HepG2 (cell line): Measurements from ENCODE around the gene CD99L2. TPM values are rescaled to one million over a fixed set of nuclear protein-coding genes. Genes with fewer than 3 reads are reported as not detected.

Source experiments
- ATAC-seq: fragments of 200-7000 bp; cut with Tn5 transposase; 3 replicates; pipeline ENCODE4 v1.9.1; 2020; ENCODE audit warnings: mild to moderate bottlenecking, moderate library complexity
- BruUV-seq: library from RNA; stranded (reverse); fragments of 400-500 nt; replicated peaks from 2 replicates; lab custom pipeline; 2021; lab: Mats Ljungman, UMichigan
- CTCF ChIA-PET: fragments of 300-600 bp; formaldehyde crosslinking; extraction: SDS; loops from one replicate; lab custom pipeline; 2021; ENCODE audit warnings: low total read pairs, inconsistent platforms, low intra/inter-chr PET ratio; lab: Yijun Ruan, JAX
- POLR2A ChIA-PET: fragments of 350-600 bp; sonication (Branson Sonifier 250); formaldehyde crosslinking; loops from one replicate; lab custom pipeline; 2020; ENCODE audit warnings: antibody characterized with exemption, inconsistent platforms; lab: Yijun Ruan, JAX
- DNase-seq: peaks from one replicate; pipeline ENCODE4 v3.0.0-alpha.2; 2015; ENCODE audit warnings: low spot score
- FAIRE-seq: peaks from 3 replicates; lab custom pipeline; 2011; peaks lifted over from hg19 to GRCh38; lab: Jason Lieb, UNC
- H2AFZ ChIP-seq: one replicate; pipeline ENCODE4 v1.6.1; 2011; ENCODE audit warnings: low read length, inconsistent platforms
- H3K27ac ChIP-seq: fragments of 300-600 bp; 3 replicates; pipeline ENCODE4 v1.8.0; 2011; ENCODE audit warnings: mixed run types, mild to moderate bottlenecking, mixed read lengths, low read length, inconsistent platforms; ENCODE audit not compliant: insufficient read depth; ENCODE audit errors: extremely low read length
- H3K27me3 ChIP-seq, 2 experiments: fragments of 200-600 bp in 1 of 2; 2 replicates in 1 of 2; 3 replicates in 1 of 2; pipeline versions ENCODE4 v1.6.0 to v1.8.0; 2011; ENCODE audit warnings: low read length in 2 of 2, mild to moderate bottlenecking in 2 of 2, moderate library complexity in 2 of 2, inconsistent platforms in 1 of 2; ENCODE audit not compliant: insufficient read depth in 2 of 2, control insufficient read depth in 1 of 2
- H3K36me3 ChIP-seq, 2 experiments: fragments of 200-600 bp in 1 of 2; replicated peaks in 1 of 2; 2 replicates in 1 of 2; 3 replicates in 1 of 2; pipeline versions ENCODE4 v1.5.1 to v1.8.0; 2011; ENCODE audit warnings: low read length in 2 of 2, inconsistent platforms in 1 of 2; ENCODE audit not compliant: insufficient read depth in 2 of 2, control insufficient read depth in 1 of 2
- H3K4me1 ChIP-seq: 2 replicates; pipeline ENCODE4 v1.5.1; 2012; ENCODE audit warnings: low read length, inconsistent platforms; ENCODE audit not compliant: insufficient read depth
- H3K4me2 ChIP-seq: 2 replicates; pipeline ENCODE4 v1.6.0; 2011; ENCODE audit warnings: low read depth, low read length, inconsistent platforms
- H3K4me3 ChIP-seq, 3 experiments: fragments of 200-600 bp in 1 of 3; sonication (generic), shearing (Covaris generic) in 1 of 3; replicated peaks in 1 of 3; 2 replicates each; pipeline ENCODE4 v1.5.1; 2011 to 2016; ENCODE audit warnings: low read length in 3 of 3, inconsistent platforms in 2 of 3, low read depth in 2 of 3, mild to moderate bottlenecking in 2 of 3, control low read depth in 1 of 3, mixed read lengths in 1 of 3; ENCODE audit not compliant: insufficient read depth in 1 of 3
- H3K79me2 ChIP-seq: one replicate; pipeline ENCODE4 v1.6.1; 2011; ENCODE audit warnings: low read length, inconsistent platforms; ENCODE audit not compliant: insufficient read depth
- H3K9ac ChIP-seq: 2 replicates; pipeline ENCODE4 v1.6.0; 2011; ENCODE audit warnings: mild to moderate bottlenecking, low read depth, low read length, inconsistent platforms; ENCODE audit not compliant: insufficient read depth
- H3K9me3 ChIP-seq: 2 replicates; pipeline ENCODE4 v1.5.1; 2012; ENCODE audit warnings: mild to moderate bottlenecking, low read length
- H4K20me1 ChIP-seq: 2 replicates; pipeline ENCODE4 v1.6.0; 2011; ENCODE audit warnings: inconsistent platforms, mild to moderate bottlenecking, low read length, moderate library complexity; ENCODE audit not compliant: insufficient read depth
- ARNT ChIP-seq: fragments of 450-650 bp; IDR thresholded peaks from 2 replicates; pipeline ENCODE4 v1.6.1; 2017
- BCLAF1 ChIP-seq: fragments of 450-650 bp; IDR thresholded peaks from 2 replicates; pipeline ENCODE4 v1.6.1; 2017; ENCODE audit warnings: mild to moderate bottlenecking
- CEBPB ChIP-seq: IDR thresholded peaks from 2 replicates; pipeline ENCODE4 v1.6.1; 2011; ENCODE audit warnings: low read depth, low read length, improper control_type of control experiment, borderline replicate concordance
- CHCHD3 ChIP-seq: sonication (generic); formaldehyde crosslinking; IDR thresholded peaks from 2 replicates; pipeline ENCODE4 v1.8.0; 2022; ENCODE audit warnings: mild to moderate bottlenecking, missing genetic modification reagents, moderate library complexity
- FOXO1 ChIP-seq: sonication (generic); formaldehyde crosslinking; IDR thresholded peaks from 2 replicates; pipeline ENCODE4 v1.4.0; 2020; ENCODE audit warnings: missing genetic modification reagents
- GATA4 ChIP-seq: sonication (generic); IDR thresholded peaks from 2 replicates; pipeline ENCODE4 v1.6.1; 2016; ENCODE audit warnings: antibody characterized with exemption, low read depth, borderline replicate concordance
- HNRNPK ChIP-seq: fragments of 200-400 bp; formaldehyde crosslinking; IDR thresholded peaks from 2 replicates; pipeline ENCODE4 v1.6.1; 2018; ENCODE audit warnings: low read length, low read depth, moderate library complexity, mild to moderate bottlenecking; ENCODE audit not compliant: poor library complexity, severe bottlenecking
- HNRNPL ChIP-seq: fragments of 200-400 bp; formaldehyde crosslinking; IDR thresholded peaks from 2 replicates; pipeline ENCODE4 v1.6.1; 2017; ENCODE audit warnings: mild to moderate bottlenecking, low read depth, low read length
- MAFK ChIP-seq, 2 experiments: IDR thresholded peaks in 1 of 2; conservative IDR thresholded peaks in 1 of 2; 2 replicates each; pipeline ENCODE4 v1.6.1; 2011; ENCODE audit warnings: improper control_type of control experiment in 2 of 2, low read length in 2 of 2
- MTA3 ChIP-seq: sonication (generic); formaldehyde crosslinking; IDR thresholded peaks from 2 replicates; pipeline ENCODE4 v1.4.0; 2020; ENCODE audit warnings: missing genetic modification reagents
- PHF21A ChIP-seq: sonication (generic); formaldehyde crosslinking; IDR thresholded peaks from 2 replicates; pipeline ENCODE4 v1.5.0; 2020; ENCODE audit warnings: mild to moderate bottlenecking, missing genetic modification reagents
- PRMT3 ChIP-seq: sonication (generic); formaldehyde crosslinking; IDR thresholded peaks from 2 replicates; pipeline ENCODE4 v1.8.1; 2022; ENCODE audit warnings: low read depth, mild to moderate bottlenecking, moderate library complexity, missing genetic modification reagents, borderline replicate concordance
- SP4 ChIP-seq: sonication (generic); formaldehyde crosslinking; IDR thresholded peaks from 2 replicates; pipeline ENCODE4 v1.8.1; 2023; ENCODE audit warnings: mild to moderate bottlenecking, missing genetic modification reagents
- TERF1 ChIP-seq: sonication (generic); formaldehyde crosslinking; IDR thresholded peaks from 2 replicates; pipeline ENCODE4 v1.8.0; 2022; ENCODE audit warnings: mild to moderate bottlenecking, missing genetic modification reagents, moderate library complexity
- ZBTB8A ChIP-seq: sonication (generic); formaldehyde crosslinking; IDR thresholded peaks from 2 replicates; pipeline ENCODE4 v1.4.0; 2020; ENCODE audit warnings: mild to moderate bottlenecking, low read depth, missing genetic modification reagents, borderline replicate concordance
- ZFP62 ChIP-seq: sonication (generic); formaldehyde crosslinking; IDR thresholded peaks from 2 replicates; pipeline ENCODE4 v1.4.0; 2020; ENCODE audit warnings: missing genetic modification reagents
- ZNF784 ChIP-seq: sonication (generic); formaldehyde crosslinking; IDR thresholded peaks from 2 replicates; pipeline ENCODE4 v1.5.1; 2020; ENCODE audit warnings: missing genetic modification reagents, mild to moderate bottlenecking, borderline replicate concordance
- WGBS: methylation state at CpG from one replicate; pipeline ENCODE4 v1.1.6; 2017; ENCODE audit warnings: low lambda C conversion rate; 5-methylcytosine and 5-hydroxymethylcytosine counted together
- in situ Hi-C: cut with HindIII; loops from 2 replicates; pipeline ENCODE4 v1.10.0; 2017; ENCODE audit warnings: low pct_unique_long_range_greater_than_20kb; ENCODE audit not compliant: extremely low pct_ligation_motif_present
- intact Hi-C: fragments of 100-400 bp; cut with micrococcal nuclease; formaldehyde crosslinking; loops from one replicate; pipeline ENCODE4 v1.10.0; 2022; ENCODE audit not compliant: unreplicated experiment
- polyA plus RNA-seq, 8 experiments: library from polyadenylated mRNA; depleted of rRNA in 3 of 8; stranded (reverse) in 7 of 8; unstranded in 1 of 8; fragments of >200 nt; fragmentation: Illumina TruSeq in 4 of 8; extraction: Trizol in 4 of 8; gene quantifications; 2 replicates each; pipeline versions ENCODE4 v1.2.1 to v1.2.3, GENCODE V29; 2011 to 2016; ENCODE audit warnings: low read depth in 4 of 8, missing spikeins in 1 of 8, mixed read lengths in 1 of 8; ENCODE audit not compliant: insufficient read depth in 1 of 8
- total RNA-seq, 5 experiments: library from RNA; depleted of rRNA; stranded (reverse); fragments of >200 nt; fragmentation: Illumina TruSeq; extraction: Trizol; gene quantifications; 2 replicates each; pipeline ENCODE4 v1.2.3, GENCODE V29; 2016; ENCODE audit warnings: low read depth in 1 of 5

CD99L2 gene
- total and polyA plus RNA-seq, 2 of the 13 experiments (the other 11 are each of a cell fraction or from before 2014, with no cell fraction given): 6.9 to 7.6 TPM

GRCh38 chrX:150935467-150935866, 37.0 kb upstream of the CD99L2 start:
- DNase-seq (no peak), ATAC-seq (no peak)

GRCh38 chrX:150934453-150934852, 36.0 kb upstream of the CD99L2 start:
- Histone ChIP-seq H3K4me1 (no peaks in the 10 kb centered on the region), H3K27me3 (no peaks in the 10 kb centered on the region; a peak in 2 of 5 replicates), H3K79me2 (no peaks in the 10 kb centered on the region), H3K4me2 (no peak overlapping the region), H3K9me3 (no peaks in the 10 kb centered on the region), H3K27ac (no peak overlapping the region), H4K20me1 (no peaks in the 10 kb centered on the region), H3K9ac (no peak overlapping the region), H3K4me3 (no peak overlapping the region), H2AFZ (no peak overlapping the region), H3K36me3 (no peaks in the 10 kb centered on the region)
- in situ Hi-C loops: no loop called here
- no peak for DNase-seq
- no peak for FAIRE-seq
- no TSS peak for BruUV-seq
- ATAC-seq: no peak
- intact Hi-C loops: no loop called here
- ChIA-PET POLR2A (no interaction called here), CTCF (no interaction called here)
- 0% methylated on average over 1 of the region's 5 CpGs for WGBS
- TF ChIP-seq ZBTB8A (CRISPR knock-in tag): no peak
- no peak for TF ChIP-seq ZNF784 (CRISPR knock-in tag)
- no peak for TF ChIP-seq CEBPB
- TF ChIP-seq GATA4: no peak
- TF ChIP-seq MTA3 (CRISPR knock-in tag): no peak
- no peak for TF ChIP-seq SP4 (CRISPR knock-in tag)
- no peak for TF ChIP-seq BCLAF1
- TF ChIP-seq PRMT3 (CRISPR knock-in tag): no peak
- no peak for TF ChIP-seq FOXO1 (CRISPR knock-in tag)
- TF ChIP-seq HNRNPK: no peak

More at GRCh38 chrX:150935467-150935866, 37.0 kb upstream of the CD99L2 start:
- no peaks in the 10 kb centered on the region for H3K79me2 ChIP-seq
- no peak overlapping the region for H3K27ac ChIP-seq
- WGBS: 0% methylated on average over 4 of the region's 7 CpGs
- H2AFZ ChIP-seq: no peak overlapping the region
- no peak overlapping the region for H3K9ac ChIP-seq
- no peaks in the 10 kb centered on the region for H3K4me1 ChIP-seq
- H3K4me2 ChIP-seq: no peak overlapping the region
- no peak overlapping the region for H3K4me3 ChIP-seq
- H3K9me3 ChIP-seq: no peaks in the 10 kb centered on the region
- ChIA-PET CTCF (no interaction called here), POLR2A (no interaction called here)
- no peak for FAIRE-seq
- in situ Hi-C loops: no loop called here
- no peaks in the 10 kb centered on the region for H4K20me1 ChIP-seq
- H3K27me3 ChIP-seq: no peaks in the 10 kb centered on the region; a peak in 2 of 5 replicates
- intact Hi-C loops: no loop called here
- BruUV-seq: no TSS peak
- no peaks in the 10 kb centered on the region for H3K36me3 ChIP-seq
- TF ChIP-seq ARNT (no peak), HNRNPL (no peak), TERF1 (CRISPR knock-in tag) (no peak), ZFP62 (CRISPR knock-in tag) (no peak), PHF21A (no peak), CHCHD3 (CRISPR knock-in tag) (no peak), MAFK (conservative IDR thresholded peaks at IDR 0.05 in 1 of 2, IDR thresholded peaks at IDR 0.05 in 1 of 2; ENCODE audit: low read length in 2 of 2) (no peak)
